CD4-positive, alpha-beta T cell treated with Interleukin-21 for 1 hour (primary cell): ENCODE measurements around the gene FBLN2.

Source experiments
- DNase-seq: peaks from one replicate; pipeline ENCODE4 v3.0.0-alpha.2; 2020

The FBLN2 gene

DNA sequence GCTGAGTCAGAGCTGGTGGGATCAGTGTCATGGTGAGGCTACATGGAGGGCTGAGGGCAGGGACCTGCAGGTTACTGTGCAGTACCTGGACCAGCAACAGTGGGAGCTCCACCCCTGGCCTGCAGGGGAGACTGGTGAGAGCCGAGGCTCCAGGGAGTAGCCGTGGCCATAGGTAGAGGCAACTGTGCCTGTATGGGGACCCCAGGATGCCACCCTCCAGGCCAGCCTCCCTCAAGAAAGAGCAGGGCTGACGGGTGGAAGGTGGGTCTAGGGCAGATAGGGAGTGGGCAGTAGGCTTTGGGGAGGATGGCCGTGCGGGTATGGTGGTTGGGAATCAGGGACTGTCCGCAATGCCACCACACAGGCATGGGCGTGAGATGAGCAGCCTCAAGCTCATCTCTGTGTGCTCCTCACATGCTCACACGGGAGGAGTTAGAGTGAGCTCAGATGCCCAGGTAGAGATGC lies 35.5 kb downstream of the FBLN2 start:
- DNase-seq, result no peak

DNA sequence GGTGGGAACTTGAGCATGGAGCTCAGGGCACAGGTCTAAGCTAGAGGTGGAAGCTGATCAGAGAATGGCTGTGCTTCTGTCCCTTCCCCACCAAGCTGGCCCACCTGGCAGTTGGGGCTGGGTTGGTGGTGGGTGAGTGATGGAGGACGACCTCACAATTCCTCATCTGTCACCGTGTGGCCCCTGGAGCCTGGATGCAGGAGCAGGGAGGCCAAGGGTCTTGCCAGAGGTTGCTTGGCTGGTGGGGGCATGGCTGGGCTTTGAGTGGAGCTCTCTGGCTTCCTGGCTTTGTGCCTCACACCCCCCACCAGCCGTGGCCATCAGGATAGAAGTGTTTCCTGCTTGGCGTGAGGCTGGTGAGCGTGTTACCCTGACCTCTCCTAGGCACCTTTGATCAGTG lies 36.0 kb downstream of the FBLN2 start:
- no peak for DNase-seq

DNA sequence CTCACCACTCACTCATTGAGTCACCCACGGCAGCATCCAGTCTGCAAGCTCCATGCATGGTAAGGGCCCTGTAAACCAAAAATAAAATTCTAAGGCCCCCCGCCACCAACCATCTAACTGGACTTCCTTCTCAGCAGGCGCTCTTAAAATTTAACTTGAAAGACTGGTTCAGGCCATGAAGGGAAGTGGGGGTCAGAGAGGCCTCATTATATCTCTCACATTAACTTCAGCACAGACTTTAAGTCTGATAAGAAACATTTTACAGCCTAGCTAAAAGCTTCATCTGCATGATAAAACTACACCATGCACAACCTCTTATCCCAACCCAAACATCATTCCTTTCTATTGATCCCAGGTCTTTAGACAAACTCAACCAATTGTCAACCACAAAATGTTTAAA lies 38.5 kb downstream of the FBLN2 start:
- no peak for DNase-seq

DNA sequence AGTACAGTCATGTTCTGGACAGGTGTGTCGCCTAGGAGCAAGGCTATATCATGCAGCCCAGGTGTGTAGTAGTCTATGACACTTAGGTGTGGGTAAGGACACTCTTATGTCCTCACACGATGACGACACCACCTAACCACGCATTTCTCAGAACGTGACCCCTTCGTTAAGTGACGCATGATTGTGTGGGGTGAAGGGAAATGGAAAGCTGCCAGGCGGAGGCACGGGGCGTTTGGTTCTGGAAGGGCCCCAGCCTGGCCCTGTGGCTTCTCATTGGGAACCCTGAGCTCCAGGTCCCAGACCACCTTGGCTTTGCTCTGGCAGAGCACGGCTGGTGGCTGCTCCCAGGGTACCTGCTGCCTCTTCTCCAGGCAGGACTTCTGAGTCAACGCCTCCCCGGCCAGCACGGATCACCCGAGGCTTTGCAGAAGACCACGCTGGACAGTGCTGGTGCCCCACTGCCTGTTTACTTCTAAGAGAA lies 39.3 kb downstream of the FBLN2 start:
- no peak for DNase-seq

DNA sequence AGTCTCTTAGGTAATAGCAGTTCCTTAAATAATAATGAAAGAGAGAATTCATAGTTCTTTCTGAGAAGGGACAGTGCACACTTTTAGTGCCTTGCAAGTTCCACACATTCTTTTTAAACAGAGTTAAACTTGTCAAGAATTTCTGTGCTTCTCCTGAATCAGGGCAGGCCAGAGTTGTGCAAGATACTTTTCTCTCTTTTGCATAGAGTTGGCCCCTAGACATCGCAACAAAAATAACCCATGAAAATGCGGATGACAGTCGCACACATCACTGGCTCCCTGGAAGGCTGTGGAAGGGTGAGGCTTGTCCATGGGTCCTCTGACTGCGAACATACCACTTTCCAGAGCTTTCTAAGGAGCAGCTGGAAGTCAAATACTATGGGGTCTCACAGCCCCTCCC lies 40.1 kb downstream of the FBLN2 start:
- DNase-seq, result no peak

DNA sequence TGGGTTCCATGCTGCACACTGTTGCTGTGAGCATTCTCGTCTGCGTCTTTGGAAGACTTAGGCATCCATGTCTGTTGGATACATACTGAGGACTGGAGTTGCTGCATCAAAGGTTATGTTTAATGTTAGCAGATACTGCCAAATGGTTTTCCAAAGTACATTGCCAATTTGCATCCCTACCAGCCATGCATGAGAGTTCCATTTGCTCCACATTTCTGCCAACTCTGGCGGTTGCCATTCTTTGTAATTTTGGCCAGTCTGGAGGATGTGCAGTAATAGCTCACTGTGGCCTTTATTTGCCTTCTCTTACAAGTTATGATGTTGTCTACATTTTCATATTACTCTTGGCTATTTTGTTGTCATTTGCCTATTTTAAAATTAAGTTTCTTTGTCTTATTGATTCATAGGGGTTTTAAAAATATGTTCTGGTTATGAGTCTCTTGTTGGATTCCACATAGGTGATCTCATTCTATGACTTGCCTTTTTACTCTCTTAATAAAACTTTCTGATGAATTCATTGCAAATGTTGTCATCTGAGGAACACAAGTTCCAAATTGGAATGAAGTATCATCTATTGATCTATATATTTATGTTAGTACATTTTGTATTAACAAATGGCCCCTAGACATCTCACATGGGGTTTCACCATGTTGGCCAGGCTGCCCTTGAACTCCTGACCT lies 42.1 kb downstream of the FBLN2 start:
- no peak for DNase-seq

DNA sequence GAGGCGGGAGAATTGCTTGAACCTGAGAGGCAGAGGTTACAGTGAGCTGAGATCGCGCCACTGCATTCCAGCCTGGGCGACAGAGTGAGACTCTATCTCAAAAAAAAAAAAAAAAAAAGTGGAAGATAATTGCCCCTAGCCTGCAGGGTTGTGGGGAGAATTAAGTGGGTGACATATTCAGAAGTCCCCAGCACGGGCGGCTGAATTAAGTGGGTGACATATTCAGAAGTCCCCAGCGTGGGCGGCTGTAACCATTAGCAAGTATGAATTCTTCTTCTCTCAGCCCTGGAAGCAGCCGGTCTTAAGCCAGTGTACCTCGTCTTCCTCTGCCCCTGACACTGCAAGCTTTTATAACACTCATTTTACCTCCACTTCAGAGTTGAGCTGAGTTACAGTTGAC lies 44.7 kb downstream of the FBLN2 start:
- no peak for DNase-seq

DNA sequence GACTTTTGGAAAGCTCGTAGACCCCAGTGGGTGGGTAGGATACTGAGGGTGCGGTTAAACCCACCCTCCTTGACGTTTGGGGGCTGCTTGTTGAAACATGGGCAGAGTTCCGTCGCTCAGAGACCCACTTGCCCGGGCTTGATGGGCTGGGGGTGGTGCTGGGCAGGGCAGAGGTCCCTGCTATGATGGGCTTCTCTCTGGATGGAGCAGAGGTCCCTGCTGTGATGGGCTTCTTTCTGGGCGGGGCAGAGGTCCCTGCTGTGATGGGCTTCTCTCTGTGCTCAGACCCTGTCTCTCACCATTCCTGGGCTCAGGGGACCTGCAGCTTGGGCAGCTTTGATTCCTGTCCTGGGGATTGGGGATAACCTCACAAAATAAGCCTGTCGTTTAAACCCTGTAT lies 45.2 kb downstream of the FBLN2 start:
- no peak for DNase-seq

DNA sequence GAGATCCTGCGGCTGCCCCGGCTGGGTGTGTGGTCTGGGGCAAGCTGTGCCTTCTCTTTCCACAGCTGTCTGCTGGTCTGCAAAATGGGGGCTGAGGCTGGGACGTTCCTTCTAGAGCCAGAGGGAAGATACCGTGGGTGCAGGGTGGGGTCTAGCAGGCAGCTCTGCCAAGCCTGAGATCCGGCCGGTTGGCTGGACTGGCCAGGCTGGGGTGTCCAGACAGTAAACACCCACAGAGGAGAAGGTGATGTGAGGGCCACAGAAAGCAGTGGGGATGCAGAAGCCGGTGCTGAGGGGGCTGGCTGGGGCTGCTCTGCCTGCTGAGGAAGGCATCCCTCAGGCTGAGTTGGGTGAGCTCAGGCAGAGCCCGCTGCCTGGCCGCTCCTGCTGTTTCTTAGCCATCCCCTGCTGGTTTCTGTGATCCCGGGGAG lies 46.1 kb downstream of the FBLN2 start:
- DNase-seq, result no peak

DNA sequence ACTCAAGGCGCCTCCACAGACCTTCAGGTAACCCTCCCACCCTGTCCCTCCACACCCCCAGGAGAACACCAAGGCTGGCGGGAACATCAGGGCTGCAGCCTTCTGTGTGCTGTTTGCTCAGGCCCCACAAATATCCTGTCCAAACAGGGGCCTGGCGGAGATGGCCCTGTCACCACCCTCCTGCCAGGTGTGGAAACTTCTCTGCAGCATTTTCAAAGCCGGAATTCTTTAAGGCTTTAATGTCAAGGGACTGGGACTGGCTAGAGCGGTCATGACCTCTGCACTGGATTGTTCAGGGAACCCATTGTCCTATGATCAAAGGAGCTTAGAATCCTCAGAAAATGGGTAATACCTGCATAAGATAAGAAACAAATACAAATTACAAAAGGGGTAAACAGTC lies 46.6 kb downstream of the FBLN2 start:
- DNase-seq, result no peak

DNA sequence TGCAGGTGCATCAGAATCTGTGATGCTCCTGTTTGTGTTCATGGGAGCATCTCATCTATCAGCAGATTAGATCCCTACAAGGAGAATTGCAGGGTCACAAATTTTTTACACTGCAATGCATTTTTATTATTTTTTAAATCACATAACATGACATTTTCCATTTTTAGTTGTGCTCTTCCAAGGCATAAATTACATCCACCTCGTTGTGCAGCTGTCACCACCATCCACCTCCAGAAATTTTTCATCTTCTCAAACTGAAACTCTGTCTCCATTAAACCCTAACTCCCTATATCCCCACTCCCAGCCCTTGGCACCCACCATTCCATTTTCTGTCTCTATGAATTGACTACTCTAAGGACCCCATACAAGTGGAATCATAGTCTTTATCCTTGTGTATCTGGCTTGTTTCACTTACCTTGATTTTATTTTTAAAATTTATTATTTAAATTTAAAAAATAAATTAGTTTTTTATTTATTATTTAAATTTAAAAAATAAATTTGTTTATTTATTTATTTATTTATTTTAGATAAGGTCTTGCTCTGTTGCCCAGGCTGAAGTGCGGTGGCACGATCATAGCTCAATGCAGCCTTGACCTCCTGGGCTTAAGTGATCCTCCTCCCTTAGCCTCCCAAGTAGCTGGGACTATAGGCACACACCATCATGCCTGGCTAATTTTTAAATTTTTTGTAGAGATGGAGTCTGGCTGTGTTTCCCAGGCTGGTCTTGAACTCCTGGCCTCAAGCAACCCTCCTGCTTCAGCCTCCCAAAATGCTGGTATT lies 47.7 kb downstream of the FBLN2 start:
- DNase-seq, result no peak

DNA sequence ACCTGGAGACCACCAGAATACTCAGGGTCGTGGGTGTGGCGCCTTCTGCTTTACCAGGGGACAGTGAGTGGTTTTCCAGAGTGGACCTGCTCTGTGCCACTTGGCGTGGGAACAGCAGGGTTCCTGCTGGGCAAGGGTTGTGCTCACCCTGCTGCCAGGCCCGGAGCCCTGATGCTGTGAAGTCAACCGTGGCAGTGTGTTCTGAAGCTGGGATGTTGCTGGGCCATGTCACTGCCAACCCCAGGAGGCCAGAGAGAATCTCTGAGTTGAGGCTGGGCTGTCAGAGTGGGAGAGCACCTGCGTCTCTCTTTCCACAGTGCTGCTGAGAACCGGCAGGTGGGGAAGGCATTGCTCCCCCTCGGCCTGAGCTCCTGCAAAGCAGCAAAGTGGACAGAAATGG lies 48.7 kb downstream of the FBLN2 start:
- no peak for DNase-seq

DNA sequence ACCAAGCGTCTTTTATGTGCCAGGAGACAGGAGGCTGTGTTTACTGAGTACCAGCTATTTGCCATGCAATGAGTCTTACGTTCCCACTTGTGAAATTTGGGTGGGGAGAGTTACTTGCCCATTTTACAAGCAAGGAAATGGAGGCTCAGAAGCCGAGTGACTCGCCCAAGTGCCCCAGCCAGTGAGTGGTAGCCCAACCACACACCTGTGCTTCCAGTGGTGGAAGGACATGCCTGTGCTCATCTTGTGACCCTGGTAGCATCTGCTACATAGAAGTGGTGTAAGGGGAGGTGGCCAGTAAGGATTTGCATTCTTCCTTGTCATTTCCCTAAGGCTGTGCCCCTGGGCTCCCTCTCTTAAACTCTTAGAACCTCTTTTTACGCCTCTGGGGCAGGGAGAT lies 49.3 kb downstream of the FBLN2 start:
- DNase-seq, result no peak

DNA sequence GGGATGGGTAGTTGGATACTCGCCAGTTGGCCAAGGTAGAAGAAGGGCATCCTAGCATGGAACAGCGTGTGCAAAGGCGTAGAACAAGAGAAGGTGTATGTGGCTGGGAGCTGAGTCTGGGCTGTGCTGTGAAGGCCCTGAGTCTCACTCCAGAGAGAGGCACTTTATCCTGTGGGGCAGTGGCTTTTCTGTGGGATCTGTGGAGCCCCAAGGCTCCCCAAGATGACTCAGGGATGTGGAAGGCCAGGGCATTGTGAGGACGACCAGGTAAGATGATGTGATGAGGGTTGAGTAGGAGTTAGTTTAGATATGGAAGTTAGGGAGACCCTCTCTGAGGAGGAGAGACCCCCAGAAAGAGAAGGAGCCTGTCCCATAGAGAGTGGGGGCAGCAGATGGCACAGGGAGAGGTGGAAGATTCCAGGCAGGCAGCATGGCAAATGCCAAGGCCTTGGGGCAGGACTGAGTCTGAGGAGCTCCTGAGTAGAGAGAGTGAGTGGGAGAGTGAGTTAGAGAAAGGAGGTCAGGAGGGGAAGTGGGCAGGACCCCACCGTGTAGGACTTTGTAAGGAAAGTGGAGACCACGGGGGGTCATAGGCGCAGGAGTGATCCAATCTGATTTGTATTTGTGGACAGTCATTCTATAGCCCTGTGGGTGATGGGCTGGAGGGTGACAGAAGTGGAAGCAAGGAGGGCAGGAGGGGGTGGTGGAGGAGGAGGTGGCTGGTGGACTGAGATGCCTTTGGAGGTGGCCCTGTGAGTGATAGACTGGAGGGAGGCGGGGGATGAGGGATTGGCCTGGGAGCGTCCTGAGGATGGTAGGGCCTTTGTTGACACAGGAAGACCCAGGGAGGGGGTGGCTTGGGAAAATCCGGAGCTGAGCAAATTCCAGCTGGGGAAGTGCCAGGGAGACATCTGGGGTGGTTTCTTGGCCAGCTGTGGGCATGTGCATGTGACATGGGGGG lies 50.3 kb downstream of the FBLN2 start:
- DNase-seq, result no peak

DNA sequence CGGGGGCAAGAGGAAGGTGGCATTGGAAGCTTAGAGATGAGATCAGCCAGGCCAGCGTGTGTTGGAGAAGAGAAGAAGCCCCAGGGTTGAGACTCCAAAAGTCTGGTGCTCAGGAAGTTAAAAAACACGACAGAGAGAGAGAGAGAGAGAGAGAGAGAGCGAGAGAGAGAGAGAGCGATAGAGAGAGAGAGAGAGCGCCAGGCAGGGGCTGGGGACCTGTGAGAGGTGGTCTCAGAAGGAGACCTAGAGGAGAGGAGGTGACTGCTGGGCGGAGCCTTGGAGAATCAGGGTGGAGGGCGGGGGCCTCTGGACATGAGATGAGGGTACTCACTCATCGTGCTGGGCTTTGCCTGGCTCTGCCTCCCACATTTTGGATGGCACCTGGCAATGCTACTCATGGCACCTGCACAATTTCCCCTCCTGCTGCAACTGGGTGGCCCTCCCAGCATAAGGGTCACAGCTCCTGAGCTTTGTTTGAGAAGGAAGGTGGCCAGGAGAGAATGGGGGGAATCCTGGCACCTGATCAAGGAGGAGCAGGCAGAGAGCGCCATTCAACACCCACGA lies 51.0 kb downstream of the FBLN2 start:
- no peak for DNase-seq

DNA sequence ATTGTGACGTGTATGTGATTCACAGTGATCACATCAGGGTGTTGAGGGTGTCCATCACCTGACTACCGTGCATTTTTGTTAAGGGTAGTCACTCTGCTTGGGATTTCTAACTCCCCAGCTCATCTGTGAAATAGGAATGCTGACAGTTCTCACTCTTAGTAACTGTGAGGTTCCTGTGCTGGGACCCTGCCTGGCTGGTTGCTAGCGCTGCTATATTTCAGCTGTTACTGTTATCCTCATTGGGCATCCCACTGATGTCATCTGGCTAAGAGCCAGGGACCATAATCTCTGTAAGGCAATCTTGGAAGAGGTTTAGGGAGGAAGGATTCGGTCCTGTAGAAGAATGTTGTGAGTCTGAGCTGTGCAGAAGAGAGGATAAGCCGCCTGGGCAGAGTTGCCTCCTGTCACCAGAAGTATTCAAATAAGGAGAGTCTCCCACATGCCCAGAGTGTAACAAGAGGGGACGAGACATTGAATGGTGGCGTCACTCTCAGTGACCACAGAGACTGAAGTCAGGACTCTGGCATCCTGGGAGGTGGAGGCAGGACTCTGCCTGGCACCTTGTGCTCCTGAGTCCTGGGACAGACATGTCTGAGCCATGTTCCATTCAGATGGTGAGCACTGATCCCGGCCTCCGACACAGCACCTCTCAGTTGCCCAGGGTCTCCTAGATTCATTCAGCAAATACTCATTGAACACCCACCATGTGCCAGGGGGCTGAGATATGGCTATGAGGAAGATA lies 52.2 kb downstream of the FBLN2 start:
- DNase-seq, result no peak

DNA sequence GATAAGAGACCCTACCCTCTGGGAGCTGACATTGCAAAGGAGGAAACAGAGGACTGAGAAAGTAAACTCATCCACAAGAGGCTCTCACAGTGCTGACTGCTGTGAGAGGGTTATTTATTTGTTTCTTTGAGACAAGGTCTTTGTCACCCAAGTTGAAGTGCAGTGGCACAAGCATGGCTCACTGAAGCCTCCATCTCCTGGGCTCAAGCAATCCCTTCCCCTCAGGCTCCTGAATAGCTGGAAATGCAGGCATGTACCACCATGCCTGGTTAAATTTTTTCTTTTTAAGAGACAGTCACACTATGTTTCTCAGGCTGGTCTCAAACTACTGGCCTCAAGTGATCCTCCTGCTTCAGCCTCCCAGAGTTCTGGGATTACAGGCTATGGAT lies 52.8 kb downstream of the FBLN2 start:
- DNase-seq, result no peak

DNA sequence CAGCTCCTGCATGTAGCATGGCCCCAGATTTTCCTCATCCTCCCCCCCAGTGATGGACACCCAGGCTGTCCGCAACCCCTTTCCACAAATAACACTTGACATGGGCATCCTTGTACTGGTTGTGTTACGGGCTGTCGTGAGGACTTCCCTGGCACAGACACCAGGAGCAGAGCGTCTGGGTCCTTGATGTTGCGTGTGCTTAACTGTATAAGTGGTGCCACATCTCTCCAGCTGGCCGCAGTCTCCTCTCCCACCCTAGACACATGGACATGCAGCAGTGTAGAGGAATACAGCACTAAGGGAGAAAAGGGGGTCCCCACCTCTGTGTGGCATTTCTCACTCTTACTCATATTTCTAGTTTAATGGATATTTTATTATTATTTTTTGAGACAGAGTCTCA lies 56.6 kb downstream of the FBLN2 start:
- DNase-seq, result no peak

DNA sequence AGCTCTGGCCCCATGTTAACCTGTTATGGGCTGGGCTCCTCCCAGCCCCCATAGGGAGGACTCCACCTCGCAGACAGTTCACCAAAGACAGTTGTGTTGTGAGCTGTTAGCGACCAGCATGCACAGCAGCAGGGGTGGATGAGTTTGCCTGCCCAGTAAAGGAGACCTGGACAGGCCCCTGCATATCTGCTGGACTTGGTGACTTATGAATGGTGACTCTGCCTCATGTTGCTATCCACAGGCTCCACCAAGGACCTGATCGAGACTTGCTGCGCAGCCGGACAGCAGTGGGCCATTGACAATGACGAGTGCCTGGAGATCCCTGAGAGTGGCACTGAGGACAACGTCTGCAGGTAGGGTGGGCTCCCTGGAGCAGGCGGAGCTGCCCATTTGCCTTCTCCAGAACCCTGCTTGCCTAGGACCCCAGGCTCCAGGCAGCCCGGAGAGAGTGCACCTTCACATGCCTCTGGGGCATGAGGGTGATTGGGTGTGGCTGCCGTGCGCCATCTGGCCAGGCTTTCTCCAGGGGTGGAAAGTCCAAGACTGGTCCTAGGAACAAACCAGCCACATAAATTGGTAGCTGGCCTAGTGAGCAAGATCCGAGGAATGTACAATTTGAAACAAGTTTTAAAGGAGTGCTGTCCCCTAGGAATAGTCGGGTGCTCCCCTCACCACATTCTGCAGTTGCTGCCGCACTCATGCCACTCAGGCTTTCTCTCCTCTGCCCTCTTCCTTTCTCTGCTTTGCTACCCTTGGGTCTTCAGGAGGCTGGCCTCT lies 59.1 kb downstream of the FBLN2 start:
- no peak for DNase-seq

DNA sequence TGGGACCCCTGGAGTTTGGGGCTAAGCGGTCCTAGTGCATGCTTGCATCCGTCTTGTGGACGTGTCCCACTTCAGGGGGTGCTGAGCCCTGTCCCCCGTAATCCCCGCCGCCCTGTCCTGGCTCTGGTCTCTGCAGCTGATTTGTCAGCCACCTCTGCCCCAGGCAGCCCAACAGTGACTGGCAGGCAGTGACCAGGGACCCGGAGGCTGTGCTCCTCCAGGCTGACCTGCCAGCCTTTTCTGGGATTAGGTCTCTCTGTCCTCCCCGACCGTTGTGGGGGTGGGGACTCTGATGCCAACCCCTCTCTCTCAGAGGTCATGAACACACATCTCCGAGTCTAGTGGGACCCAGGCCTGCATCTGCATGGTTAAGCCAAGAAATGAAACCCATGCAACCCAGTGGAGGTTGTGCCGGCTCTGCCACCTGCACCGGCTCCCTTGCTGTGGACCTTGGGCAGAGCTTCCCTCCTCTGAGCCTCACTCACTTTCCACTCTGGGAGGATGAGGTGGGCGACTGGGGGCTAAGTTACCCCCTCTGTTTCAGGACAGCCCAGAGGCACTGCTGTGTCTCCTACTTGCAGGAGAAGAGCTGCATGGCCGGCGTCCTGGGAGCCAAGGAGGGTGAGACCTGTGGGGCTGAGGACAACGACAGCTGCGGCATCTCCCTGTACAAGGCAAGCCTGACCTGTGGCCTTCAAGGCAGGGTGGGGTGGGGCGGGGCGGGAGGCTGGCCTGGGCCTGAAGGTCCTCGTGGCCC lies 60.2 kb downstream of the FBLN2 start:
- DNase-seq, result no peak
